Ovary (tissue), 3 donors: ENCODE measurements around the gene KCNMA1.

ENCODE experiments used
- POLR2A ChIP-seq: fragments of 450-650 bp; IDR thresholded peaks from one replicate; pipeline ENCODE4 v1.6.1; 2017; ENCODE audit warnings: antibody characterized with exemption, mild to moderate bottlenecking, moderate library complexity
- TF ChIP-seq, protein P1 (sequence below), 3 donors: fragments of 450-650 bp in 2 of 3; fragments of 200-600 bp in 1 of 3; IDR thresholded peaks; one replicate each; pipeline versions ENCODE4 v1.5.1 to v1.8.0; 2016 to 2022; ENCODE audit warnings: antibody characterized with exemption in 3 of 3, mild to moderate bottlenecking in 1 of 3
- donor health status: DM: no; HTN: no; CAD: no.

GRCh38 chr10:77574438-77574837 is 63.2 kb downstream of the KCNMA1 start:
- TF ChIP-seq, protein P1, sequence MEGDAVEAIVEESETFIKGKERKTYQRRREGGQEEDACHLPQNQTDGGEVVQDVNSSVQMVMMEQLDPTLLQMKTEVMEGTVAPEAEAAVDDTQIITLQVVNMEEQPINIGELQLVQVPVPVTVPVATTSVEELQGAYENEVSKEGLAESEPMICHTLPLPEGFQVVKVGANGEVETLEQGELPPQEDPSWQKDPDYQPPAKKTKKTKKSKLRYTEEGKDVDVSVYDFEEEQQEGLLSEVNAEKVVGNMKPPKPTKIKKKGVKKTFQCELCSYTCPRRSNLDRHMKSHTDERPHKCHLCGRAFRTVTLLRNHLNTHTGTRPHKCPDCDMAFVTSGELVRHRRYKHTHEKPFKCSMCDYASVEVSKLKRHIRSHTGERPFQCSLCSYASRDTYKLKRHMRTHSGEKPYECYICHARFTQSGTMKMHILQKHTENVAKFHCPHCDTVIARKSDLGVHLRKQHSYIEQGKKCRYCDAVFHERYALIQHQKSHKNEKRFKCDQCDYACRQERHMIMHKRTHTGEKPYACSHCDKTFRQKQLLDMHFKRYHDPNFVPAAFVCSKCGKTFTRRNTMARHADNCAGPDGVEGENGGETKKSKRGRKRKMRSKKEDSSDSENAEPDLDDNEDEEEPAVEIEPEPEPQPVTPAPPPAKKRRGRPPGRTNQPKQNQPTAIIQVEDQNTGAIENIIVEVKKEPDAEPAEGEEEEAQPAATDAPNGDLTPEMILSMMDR (IDR thresholded peaks at IDR 0.05), result no peak
- TF ChIP-seq POLR2A, result no peak
